Measurements from ENCODE around the gene KDM5A. TPM values are rescaled to one million over a fixed set of nuclear protein-coding genes. Genes with fewer than 3 reads are reported as not detected.

Gene KDM5A
- total RNA-seq, 1 donor from 2014 or later: 50.2 TPM

- no peak overlapping the region for H3K4me3 ChIP-seq
- no peak for DNase-seq (ENCODE audit: low spot score)
- peaks cover 15% of the 10 kb centered on the region for H3K27me3 Mint-ChIP-seq (ENCODE audit: insufficient read depth, low read depth)
- H3K79me2 ChIP-seq (ENCODE audit: low read depth): no peaks in the 10 kb centered on the region
- no peak overlapping the region for H3K27ac ChIP-seq
- no peaks in the 10 kb centered on the region for H3K36me3 ChIP-seq
- H3K27ac Mint-ChIP-seq: no peak overlapping the region
- peaks cover 4% of the 10 kb centered on the region for H3K27me3 ChIP-seq
- H4K20me1 ChIP-seq (ENCODE audit: low read depth): no peaks in the 10 kb centered on the region
- H3K36me3 Mint-ChIP-seq: no peaks in the 10 kb centered on the region
- no peak overlapping the region for H3K9ac ChIP-seq
- no peaks in the 10 kb centered on the region for H3K9me3 Mint-ChIP-seq
- no peaks in the 10 kb centered on the region for H3K9me3 ChIP-seq (ENCODE audit: low read depth)
- H2AFZ ChIP-seq (replicated peaks): no peak overlapping the region
- no peak overlapping the region for H3K4me2 ChIP-seq
- TF ChIP-seq EZH2 (IDR thresholded peaks at IDR 0.05): no peak
- TF ChIP-seq CTCF (IDR thresholded peaks at IDR 0.05): no peak
- TF ChIP-seq EZH2phosphoT487 (IDR thresholded peaks at IDR 0.05): no peak
- peaks cover 5% of the 10 kb centered on the region for H3K4me1 ChIP-seq
- H3K4me3 Mint-ChIP-seq: no peak overlapping the region
- H3F3A ChIP-seq (ENCODE audit: low read depth): no peaks in the 10 kb centered on the region
- peaks cover 8% of the 10 kb centered on the region for H3K4me1 Mint-ChIP-seq
Observed at GRCh38 chr12:257521-258321, 131.4 kb downstream of the KDM5A start.

- H3K4me3 ChIP-seq: no peak overlapping the region
- H3K9me3 ChIP-seq (ENCODE audit: low read depth): no peaks in the 10 kb centered on the region
- no peaks in the 10 kb centered on the region for H3K36me3 Mint-ChIP-seq
- no peak overlapping the region for H3K4me2 ChIP-seq
- no peaks in the 10 kb centered on the region for H4K20me1 ChIP-seq (ENCODE audit: low read depth)
- H3F3A ChIP-seq (ENCODE audit: low read depth): no peaks in the 10 kb centered on the region
- H3K79me2 ChIP-seq (ENCODE audit: low read depth): no peaks in the 10 kb centered on the region
- H3K27ac ChIP-seq: no peak overlapping the region
- DNase-seq (ENCODE audit: low spot score): no peak
- no peak overlapping the region for H3K9ac ChIP-seq
- peaks cover 3% of the 10 kb centered on the region for H3K4me1 Mint-ChIP-seq
- no peaks in the 10 kb centered on the region for H3K9me3 Mint-ChIP-seq
- H3K36me3 ChIP-seq: no peaks in the 10 kb centered on the region
- H3K4me3 Mint-ChIP-seq: no peak overlapping the region
- no peaks in the 10 kb centered on the region for H3K4me1 ChIP-seq
- peaks cover 15% of the 10 kb centered on the region for H3K27me3 Mint-ChIP-seq (ENCODE audit: insufficient read depth, low read depth)
- H3K27ac Mint-ChIP-seq: no peak overlapping the region
- peaks cover 5% of the 10 kb centered on the region for H3K27me3 ChIP-seq
- no peak overlapping the region for H2AFZ ChIP-seq (replicated peaks)
- no peak for TF ChIP-seq EZH2 (IDR thresholded peaks at IDR 0.05)
- TF ChIP-seq EZH2phosphoT487 (IDR thresholded peaks at IDR 0.05): no peak
- TF ChIP-seq CTCF (IDR thresholded peaks at IDR 0.05): no peak
Observed at GRCh38 chr12:256958-257357, 132.2 kb downstream of the KDM5A start.

- Histone ChIP-seq H3K36me3 (no peaks in the 10 kb centered on the region), H3K4me3 (no peak overlapping the region), H3F3A (ENCODE audit: low read depth) (no peaks in the 10 kb centered on the region), H4K20me1 (ENCODE audit: low read depth) (no peaks in the 10 kb centered on the region), H3K4me1 (no peaks in the 10 kb centered on the region), H3K27me3 (peaks cover 10% of the 10 kb centered on the region), H3K4me2 (no peak overlapping the region), H2AFZ (replicated peaks) (no peak overlapping the region), H3K9me3 (ENCODE audit: low read depth) (no peaks in the 10 kb centered on the region), H3K79me2 (ENCODE audit: low read depth) (no peaks in the 10 kb centered on the region), H3K27ac (no peak overlapping the region), H3K9ac (no peak overlapping the region)
- Mint-ChIP-seq H3K27me3 (ENCODE audit: insufficient read depth, low read depth) (peaks cover 15% of the 10 kb centered on the region), H3K27ac (no peak overlapping the region), H3K4me3 (no peak overlapping the region), H3K36me3 (no peaks in the 10 kb centered on the region), H3K4me1 (peaks cover 2% of the 10 kb centered on the region), H3K9me3 (no peaks in the 10 kb centered on the region)
- DNase-seq (ENCODE audit: low spot score): no peak
- TF ChIP-seq EZH2phosphoT487 (IDR thresholded peaks at IDR 0.05) (no peak), CTCF (IDR thresholded peaks at IDR 0.05) (no peak), EZH2 (IDR thresholded peaks at IDR 0.05) (no peak)
Observed at GRCh38 chr12:256225-256624, 132.9 kb downstream of the KDM5A start.
